ENCODE results near the gene ASIC3.
"Not testable (repeated sequence)": the region's sequence is repeated elsewhere in the genome, so short reads cannot be mapped to it uniquely, and the experiment has no call there.

The ASIC3 gene

DNA sequence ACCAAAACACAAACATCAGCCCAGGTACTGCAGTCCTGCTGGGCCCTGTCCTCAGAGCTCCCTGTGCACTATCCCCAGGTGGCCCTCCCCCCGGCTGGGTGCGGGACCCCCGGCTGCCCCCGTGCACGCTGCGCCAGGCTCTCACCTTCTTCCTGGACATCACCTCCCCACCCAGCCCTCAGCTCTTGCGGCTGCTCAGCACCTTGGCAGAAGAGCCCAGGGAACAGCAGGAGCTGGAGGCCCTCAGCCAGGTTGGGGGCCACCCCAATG, 38.4 kb upstream of the ASIC3 start:
- no peak for DNase-seq (ENCODE audit: low spot score)
- in situ Hi-C loops (cut with MboI; ENCODE audit: low sequenced_read_pairs, unreplicated experiment): no loop called here
- TF ChIP-seq, protein P1, sequence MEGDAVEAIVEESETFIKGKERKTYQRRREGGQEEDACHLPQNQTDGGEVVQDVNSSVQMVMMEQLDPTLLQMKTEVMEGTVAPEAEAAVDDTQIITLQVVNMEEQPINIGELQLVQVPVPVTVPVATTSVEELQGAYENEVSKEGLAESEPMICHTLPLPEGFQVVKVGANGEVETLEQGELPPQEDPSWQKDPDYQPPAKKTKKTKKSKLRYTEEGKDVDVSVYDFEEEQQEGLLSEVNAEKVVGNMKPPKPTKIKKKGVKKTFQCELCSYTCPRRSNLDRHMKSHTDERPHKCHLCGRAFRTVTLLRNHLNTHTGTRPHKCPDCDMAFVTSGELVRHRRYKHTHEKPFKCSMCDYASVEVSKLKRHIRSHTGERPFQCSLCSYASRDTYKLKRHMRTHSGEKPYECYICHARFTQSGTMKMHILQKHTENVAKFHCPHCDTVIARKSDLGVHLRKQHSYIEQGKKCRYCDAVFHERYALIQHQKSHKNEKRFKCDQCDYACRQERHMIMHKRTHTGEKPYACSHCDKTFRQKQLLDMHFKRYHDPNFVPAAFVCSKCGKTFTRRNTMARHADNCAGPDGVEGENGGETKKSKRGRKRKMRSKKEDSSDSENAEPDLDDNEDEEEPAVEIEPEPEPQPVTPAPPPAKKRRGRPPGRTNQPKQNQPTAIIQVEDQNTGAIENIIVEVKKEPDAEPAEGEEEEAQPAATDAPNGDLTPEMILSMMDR (IDR thresholded peaks at IDR 0.05; ENCODE audit: borderline replicate concordance, control extremely low read depth, extremely low read depth, insufficient read depth, missing control alignments): no peak

DNA sequence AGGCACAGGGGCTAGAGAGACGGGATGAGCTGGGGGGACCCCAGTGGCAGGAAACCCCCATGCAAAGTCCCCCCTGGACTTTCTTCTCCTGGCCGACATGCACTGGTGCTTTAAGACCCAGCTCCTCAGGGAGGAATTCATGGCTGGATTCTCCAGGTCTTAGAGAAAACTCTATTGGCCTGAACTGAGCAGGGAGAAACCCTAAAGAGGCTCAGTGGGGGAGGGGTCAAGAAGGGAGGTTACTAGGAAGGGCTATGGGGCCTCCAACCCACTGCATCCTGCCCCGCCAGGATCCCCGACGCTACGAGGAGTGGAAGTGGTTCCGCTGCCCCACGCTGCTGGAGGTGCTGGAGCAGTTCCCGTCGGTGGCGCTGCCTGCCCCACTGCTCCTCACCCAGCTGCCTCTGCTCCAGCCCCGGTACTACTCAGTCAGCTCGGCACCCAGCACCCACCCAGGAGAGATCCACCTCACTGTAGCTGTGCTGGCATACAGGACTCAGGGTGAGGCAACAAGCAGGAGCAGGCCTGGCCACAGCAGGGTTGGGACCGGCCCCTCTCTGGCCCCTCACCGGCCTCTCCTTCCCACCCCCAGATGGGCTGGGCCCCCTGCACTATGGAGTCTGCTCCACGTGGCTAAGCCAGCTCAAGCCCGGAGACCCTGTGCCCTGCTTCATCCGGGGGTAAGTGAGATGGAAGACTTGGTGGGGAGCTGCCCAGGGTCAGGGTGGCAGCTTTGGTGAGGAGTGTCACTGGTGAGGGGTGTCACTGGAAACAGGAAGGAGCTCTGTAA, 37.8 kb upstream of the ASIC3 start:
- in situ Hi-C loops (cut with MboI; ENCODE audit: low sequenced_read_pairs, unreplicated experiment): no loop called here
- DNase-seq (ENCODE audit: low spot score): no peak
- TF ChIP-seq, protein P1 (IDR thresholded peaks at IDR 0.05; ENCODE audit: borderline replicate concordance, control extremely low read depth, extremely low read depth, insufficient read depth, missing control alignments): no peak

DNA sequence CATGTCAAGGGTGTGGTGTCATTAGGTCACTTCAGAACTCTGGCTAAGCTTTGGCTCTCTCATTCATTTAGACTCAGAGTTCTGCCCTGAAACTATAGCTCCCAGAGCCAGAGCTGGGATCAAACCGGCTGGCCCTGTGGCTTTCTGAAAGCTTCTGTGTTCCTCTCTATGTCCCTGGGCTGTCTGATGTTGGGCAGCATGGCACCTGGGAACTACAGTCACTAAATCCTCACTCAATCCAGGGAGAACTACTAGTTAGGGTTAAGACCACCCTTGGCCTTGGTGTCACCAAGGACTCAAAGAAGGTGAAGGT, 37.3 kb upstream of the ASIC3 start:
- in situ Hi-C loops (cut with MboI; ENCODE audit: low sequenced_read_pairs, unreplicated experiment): no loop called here
- no peak for DNase-seq (ENCODE audit: low spot score)
- TF ChIP-seq, protein P1 (IDR thresholded peaks at IDR 0.05; ENCODE audit: borderline replicate concordance, control extremely low read depth, extremely low read depth, insufficient read depth, missing control alignments): no peak

DNA sequence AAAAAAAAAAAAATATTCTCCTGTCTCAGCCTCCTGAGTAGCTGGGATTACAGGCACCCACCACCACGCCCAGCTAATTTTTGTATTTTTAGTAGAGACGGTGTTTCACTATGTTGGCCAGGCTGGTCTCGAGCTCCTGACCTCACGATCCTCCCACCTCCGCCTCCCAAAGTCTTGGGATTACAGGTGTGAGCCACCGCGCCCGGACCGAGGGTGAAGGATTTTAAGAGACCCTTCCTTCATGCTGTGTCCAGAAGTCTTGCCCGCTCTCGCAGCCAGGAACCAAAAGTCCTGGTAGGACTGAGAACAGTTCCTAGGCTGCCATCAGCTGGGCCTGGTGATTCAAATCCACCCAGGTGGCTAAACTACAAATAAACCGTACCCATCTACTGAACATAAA, 36.7 kb upstream of the ASIC3 start:
- DNase-seq (ENCODE audit: low spot score); in situ Hi-C loops (cut with MboI; ENCODE audit: low sequenced_read_pairs, unreplicated experiment): not testable (repeated sequence)

DNA sequence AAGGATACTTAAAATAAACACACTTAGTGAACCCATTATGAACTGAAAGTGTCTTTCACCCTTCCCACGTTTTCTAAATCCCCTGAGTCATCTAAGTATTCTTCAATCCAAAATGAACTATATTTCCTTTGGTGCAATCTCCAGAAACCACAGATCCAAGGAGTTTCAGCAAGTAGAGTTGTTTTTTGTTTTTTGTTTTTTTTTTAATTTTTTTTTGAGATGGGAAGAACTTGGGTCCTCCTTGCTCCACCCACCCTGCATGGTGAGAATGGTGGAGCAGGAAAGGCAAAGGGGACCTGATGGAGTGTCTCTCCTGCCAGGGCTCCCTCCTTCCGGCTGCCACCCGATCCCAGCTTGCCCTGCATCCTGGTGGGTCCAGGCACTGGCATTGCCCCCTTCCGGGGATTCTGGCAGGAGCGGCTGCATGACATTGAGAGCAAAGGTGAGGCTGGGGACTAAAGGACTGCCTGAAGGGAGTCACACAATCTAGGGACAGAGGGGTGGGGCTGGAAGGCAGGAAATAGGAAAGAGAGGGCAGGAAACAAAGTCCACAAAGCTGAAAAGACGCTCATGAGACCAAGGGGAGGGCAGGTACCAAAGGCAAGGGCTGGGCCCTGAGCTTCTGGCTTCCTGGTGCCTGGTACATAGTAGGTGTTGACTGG, 36.2 kb upstream of the ASIC3 start:
- TF ChIP-seq, protein P1 (IDR thresholded peaks at IDR 0.05; ENCODE audit: borderline replicate concordance, control extremely low read depth, extremely low read depth, insufficient read depth, missing control alignments): no peak
- in situ Hi-C loops (cut with MboI; ENCODE audit: low sequenced_read_pairs, unreplicated experiment): no loop called here
- DNase-seq (ENCODE audit: low spot score): no peak

DNA sequence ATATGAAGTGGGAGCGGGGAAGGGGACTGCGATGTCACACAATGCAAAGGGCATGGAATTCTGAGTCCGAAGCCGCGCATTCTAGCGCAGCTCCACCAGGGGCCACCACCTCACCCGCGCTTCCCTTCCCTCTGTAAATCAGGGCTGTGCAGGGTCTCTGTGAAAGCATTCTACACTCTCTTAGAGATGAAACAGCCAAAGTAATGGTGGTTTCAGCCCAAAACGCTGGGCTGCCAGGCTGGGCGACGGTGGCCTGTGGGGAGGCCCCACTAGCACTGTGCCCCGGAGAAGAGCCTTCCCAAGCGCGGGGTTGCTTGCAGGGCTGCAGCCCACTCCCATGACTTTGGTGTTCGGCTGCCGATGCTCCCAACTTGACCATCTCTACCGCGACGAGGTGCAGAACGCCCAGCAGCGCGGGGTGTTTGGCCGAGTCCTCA, 35.4 kb upstream of the ASIC3 start:
- TF ChIP-seq, protein P1 (IDR thresholded peaks at IDR 0.05; ENCODE audit: borderline replicate concordance, control extremely low read depth, extremely low read depth, insufficient read depth, missing control alignments): peak; percentile 50
- DNase-seq (ENCODE audit: low spot score): no peak
- in situ Hi-C loops (cut with MboI; ENCODE audit: low sequenced_read_pairs, unreplicated experiment): no loop called here

DNA sequence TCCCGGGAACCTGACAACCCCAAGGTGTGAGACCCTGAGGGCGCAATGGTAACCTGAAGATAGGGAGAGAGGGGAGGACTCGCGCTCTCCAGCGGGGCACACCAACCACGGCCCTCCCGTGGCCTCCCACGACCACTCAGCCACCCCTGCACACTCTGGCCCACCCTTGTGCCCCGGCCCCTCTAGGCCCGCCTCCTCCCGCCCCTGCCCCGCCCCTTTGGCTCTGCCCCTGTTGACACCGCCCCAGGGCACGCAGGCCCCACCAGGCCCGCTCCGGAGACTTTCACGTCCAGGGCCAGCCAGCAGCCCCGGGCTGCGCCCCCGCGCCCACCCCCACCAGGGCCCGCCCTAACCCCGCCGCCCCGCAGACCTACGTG, 35.0 kb upstream of the ASIC3 start:
- no peak for DNase-seq (ENCODE audit: low spot score)
- TF ChIP-seq, protein P1 (IDR thresholded peaks at IDR 0.05; ENCODE audit: borderline replicate concordance, control extremely low read depth, extremely low read depth, insufficient read depth, missing control alignments): no peak
- in situ Hi-C loops (cut with MboI; ENCODE audit: low sequenced_read_pairs, unreplicated experiment): no loop called here

Data from GM13976 (cell line).